CD4-positive, CD25-positive, alpha-beta regulatory T cell (primary cell): ENCODE results near the gene ELOVL6. TPM values are rescaled to one million over a fixed set of nuclear protein-coding genes. Genes with fewer than 3 reads are reported as not detected.
A peak's percentile ranks its signal among the peaks of the same experiment; 100 is the strongest.
"Not testable (repeated sequence)": the region's sequence is repeated elsewhere in the genome, so short reads cannot be mapped to it uniquely, and the experiment has no call there.

Source experiments
- ATAC-seq, 2 donors: fragments of 150-1000 bp; cut with Tn5 transposase; one replicate each; pipeline ENCODE4 v1.10.0; 2021; ENCODE audit warnings: low read depth in 2 of 2, moderate number of reproducible peaks in 2 of 2, moderate library complexity in 1 of 2
- DNase-seq, 3 donors: peaks; one replicate each; pipeline versions ENCODE4 v3.0.0 to v3.0.0-alpha.2; 2012 to 2022; ENCODE audit warnings: mixed read lengths in 1 of 3
- H3K27ac ChIP-seq: one replicate; pipeline ENCODE4 v1.7.0; 2013; ENCODE audit warnings: mild to moderate bottlenecking, low read length; ENCODE audit not compliant: insufficient read depth, poor library complexity, severe bottlenecking
- H3K27me3 ChIP-seq: one replicate; pipeline ENCODE4 v1.7.0; 2013; ENCODE audit warnings: low read length; ENCODE audit not compliant: control insufficient read depth, insufficient read depth
- H3K36me3 ChIP-seq: one replicate; pipeline ENCODE4 v1.7.0; 2013; ENCODE audit warnings: mild to moderate bottlenecking, low read length, moderate library complexity; ENCODE audit not compliant: control insufficient read depth, insufficient read depth
- H3K4me1 ChIP-seq: 2 replicates; pipeline ENCODE4 v1.7.0; 2013; ENCODE audit warnings: mild to moderate bottlenecking, low read length; ENCODE audit not compliant: insufficient read depth, control insufficient read depth, poor library complexity, severe bottlenecking
- H3K4me3 ChIP-seq: one replicate; pipeline ENCODE4 v1.7.0; 2013; ENCODE audit warnings: low read depth, mild to moderate bottlenecking, low read length, moderate library complexity
- H3K9me3 ChIP-seq, 2 experiments: 1 replicate in 1 of 2; 2 replicates in 1 of 2; pipeline ENCODE4 v1.7.0; 2013; ENCODE audit warnings: low read length in 2 of 2, mild to moderate bottlenecking in 1 of 2, moderate library complexity in 1 of 2; ENCODE audit not compliant: control insufficient read depth in 2 of 2
- H3K27ac Mint-ChIP-seq, 3 donors: one replicate each; pipeline ENCODE4 v1.8.0; 2020 to 2022; ENCODE audit warnings: mild to moderate bottlenecking in 3 of 3, mixed read lengths in 3 of 3, moderate library complexity in 2 of 3
- H3K27me3 Mint-ChIP-seq: one replicate; pipeline ENCODE4 v1.8.0; 2022; ENCODE audit warnings: mild to moderate bottlenecking, mixed read lengths
- H3K36me3 Mint-ChIP-seq: one replicate; pipeline ENCODE4 v1.8.0; 2020; ENCODE audit warnings: mixed read lengths
- H3K4me1 Mint-ChIP-seq, 4 donors: one replicate each; pipeline ENCODE4 v1.8.0; 2020 to 2022; ENCODE audit warnings: mixed read lengths in 4 of 4, mild to moderate bottlenecking in 1 of 4
- H3K4me3 Mint-ChIP-seq, 4 donors: one replicate each; pipeline ENCODE4 v1.8.0; 2020 to 2022; ENCODE audit warnings: mild to moderate bottlenecking in 4 of 4, mixed read lengths in 4 of 4, moderate library complexity in 3 of 4
- H3K9me3 Mint-ChIP-seq, 7 donors: one replicate each; pipeline ENCODE4 v1.8.0; 2020 to 2022; ENCODE audit warnings: mixed read lengths in 7 of 7, mild to moderate bottlenecking in 3 of 7, moderate library complexity in 2 of 7
- polyA plus RNA-seq, 4 donors: library from polyadenylated mRNA; unstranded; fragments of 300-500 nt; fragmentation: Illumina TruSeq; gene quantifications; one replicate each; pipeline ENCODE4 v1.2.3, GENCODE V29; 2021
- total RNA-seq: library from RNA; stranded (reverse); gene quantifications from one replicate; pipeline ENCODE4 v1.2.3, GENCODE V29; 2022

ELOVL6 gene
- total and polyA plus RNA-seq, 5 donors from 2014 or later = 0.03 to 1.0 (median 0.39) TPM; not detected in 1

DNA sequence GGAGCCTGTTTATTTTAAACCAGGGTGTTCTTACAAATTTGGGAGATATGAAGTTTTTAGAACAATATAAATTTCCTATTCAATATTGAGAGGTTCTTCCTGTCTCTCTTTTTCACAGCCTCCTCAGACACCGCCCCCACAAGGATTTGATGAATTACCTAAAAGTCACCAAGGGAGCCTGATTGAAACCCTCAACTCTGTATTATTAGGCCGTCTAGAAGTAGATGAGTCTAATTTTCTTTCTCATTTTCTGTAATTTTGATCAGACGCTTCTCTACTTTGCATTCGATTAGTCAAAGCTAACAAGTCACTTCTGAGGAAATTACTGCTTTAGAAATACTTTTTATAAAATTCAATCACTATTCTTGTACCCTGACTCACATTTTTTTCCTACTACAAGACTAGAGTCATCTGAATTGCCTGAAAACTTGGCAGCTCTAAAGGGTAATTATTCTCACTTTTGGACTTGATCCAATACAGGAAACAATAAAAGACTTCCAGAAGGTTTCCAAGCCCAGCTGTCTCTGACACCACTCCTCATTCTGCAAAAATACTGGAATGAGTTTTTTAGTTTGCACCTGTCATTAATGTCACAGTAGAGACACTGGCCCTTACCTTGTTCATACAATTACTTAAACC, 111.2 kb downstream of the ELOVL6 start:
- H3K9me3 Mint-ChIP-seq = no peaks in the 10 kb centered on the region
- peaks cover 5 to 13% (median 11%) of the 10 kb centered on the region in 4 donors for H3K4me1 Mint-ChIP-seq
- no peak overlapping the region for H3K27ac Mint-ChIP-seq
- H3K27me3 Mint-ChIP-seq = no peaks in the 10 kb centered on the region
- H3K4me3 Mint-ChIP-seq = no peak overlapping the region
- DNase-seq = no peak
- Histone ChIP-seq H3K27ac (no peak overlapping the region), H3K9me3 (no peaks in the 10 kb centered on the region), H3K4me1 (peaks cover 7% of the 10 kb centered on the region), H3K27me3 (no peaks in the 10 kb centered on the region), H3K4me3 (no peak overlapping the region), H3K36me3 (no peaks in the 10 kb centered on the region)
- no peak for ATAC-seq
- H3K36me3 Mint-ChIP-seq = no peaks in the 10 kb centered on the region

DNA sequence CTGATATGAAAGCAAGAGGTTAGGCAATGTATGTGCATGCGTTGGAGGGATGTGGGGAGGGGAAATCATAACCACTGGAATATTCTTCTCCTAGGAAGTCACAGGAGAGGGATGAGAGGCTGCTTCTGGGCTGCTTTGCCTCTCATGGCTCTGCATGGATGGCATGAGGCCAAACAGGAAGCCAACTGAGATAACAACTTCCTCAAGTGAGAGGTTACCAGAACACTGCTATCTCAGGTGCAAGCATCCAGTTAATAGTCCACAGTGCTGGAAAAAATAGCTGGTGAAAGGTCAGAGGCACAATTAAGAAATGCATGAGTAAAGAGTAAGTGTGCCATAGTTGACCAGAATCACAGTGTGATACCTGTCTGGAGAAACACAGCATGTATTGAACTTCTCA, 113.3 kb downstream of the ELOVL6 start:
- DNase-seq (peak in 2 of 3 donors; percentile 8 to 12), ATAC-seq (peak in 1 of 2 donors; percentile 53)
- H3K4me1 Mint-ChIP-seq = peaks cover 5 to 13% (median 11%) of the 10 kb centered on the region in 4 donors
- Histone ChIP-seq H3K4me1 (peaks cover 7% of the 10 kb centered on the region), H3K9me3 (no peaks in the 10 kb centered on the region), H3K27ac (no peak overlapping the region), H3K36me3 (no peaks in the 10 kb centered on the region), H3K4me3 (no peak overlapping the region), H3K27me3 (no peaks in the 10 kb centered on the region)
- H3K36me3 Mint-ChIP-seq = no peaks in the 10 kb centered on the region
- H3K27ac Mint-ChIP-seq = peak overlapping the region in 2 of 3 donors; percentile 54 to 62
- no peaks in the 10 kb centered on the region for H3K27me3 Mint-ChIP-seq
- peaks cover 0 to 2% (median 0%) of the 10 kb centered on the region in 7 donors for H3K9me3 Mint-ChIP-seq
- H3K4me3 Mint-ChIP-seq = peak overlapping the region in 1 of 4 donors; percentile 9

DNA sequence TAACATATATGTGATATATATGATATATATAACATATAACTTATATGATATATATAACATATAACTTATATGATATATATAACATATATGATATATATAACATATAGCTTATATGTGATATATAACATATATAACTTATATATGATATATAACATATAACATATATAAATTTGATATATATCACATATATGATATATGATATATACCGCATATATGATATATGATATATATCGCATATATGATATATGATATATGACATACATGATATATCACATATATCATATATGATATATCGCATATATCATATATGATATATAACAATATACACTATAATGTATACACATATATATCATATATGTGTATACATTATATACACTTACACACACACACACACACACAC, 114.3 kb downstream of the ELOVL6 start:
- ATAC-seq (no peak), DNase-seq (no peak)
- no peaks in the 10 kb centered on the region for H3K36me3 Mint-ChIP-seq
- Histone ChIP-seq H3K27me3 (no peaks in the 10 kb centered on the region), H3K27ac (no peak overlapping the region), H3K9me3 (no peaks in the 10 kb centered on the region), H3K4me1 (peaks cover 7% of the 10 kb centered on the region), H3K4me3 (no peak overlapping the region), H3K36me3 (no peaks in the 10 kb centered on the region)
- no peaks in the 10 kb centered on the region for H3K27me3 Mint-ChIP-seq
- peaks cover 0 to 2% (median 0%) of the 10 kb centered on the region in 7 donors for H3K9me3 Mint-ChIP-seq
- no peak overlapping the region for H3K4me3 Mint-ChIP-seq
- peaks cover 5 to 13% (median 11%) of the 10 kb centered on the region in 4 donors for H3K4me1 Mint-ChIP-seq
- no peak overlapping the region for H3K27ac Mint-ChIP-seq

DNA sequence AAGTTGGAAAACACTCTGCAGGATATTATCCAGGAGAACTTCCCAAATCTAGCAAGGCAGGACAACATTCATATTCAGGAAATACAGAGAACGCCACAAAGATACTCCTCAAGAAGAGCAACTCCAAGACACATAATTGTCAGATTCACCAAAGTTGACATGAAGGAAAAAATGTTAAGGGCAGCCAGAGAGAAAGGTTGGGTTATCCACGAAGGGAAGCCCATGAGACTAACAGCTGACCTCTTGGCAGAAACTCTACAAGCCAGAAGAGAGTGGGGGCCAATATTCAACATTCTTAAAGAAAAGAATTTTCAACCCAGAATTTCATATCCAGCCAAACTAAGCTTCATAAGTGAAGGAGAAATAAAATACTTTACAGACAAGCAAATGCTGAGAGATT, 120.3 kb downstream of the ELOVL6 start:
- H3K4me3 ChIP-seq, DNase-seq, H3K9me3 ChIP-seq, H3K4me3 Mint-ChIP-seq, H3K27me3 Mint-ChIP-seq, ATAC-seq, H3K27ac ChIP-seq, H3K4me1 ChIP-seq, H3K27ac Mint-ChIP-seq, H3K9me3 Mint-ChIP-seq, H3K36me3 ChIP-seq, H3K4me1 Mint-ChIP-seq, H3K27me3 ChIP-seq, H3K36me3 Mint-ChIP-seq: not testable (repeated sequence)

DNA sequence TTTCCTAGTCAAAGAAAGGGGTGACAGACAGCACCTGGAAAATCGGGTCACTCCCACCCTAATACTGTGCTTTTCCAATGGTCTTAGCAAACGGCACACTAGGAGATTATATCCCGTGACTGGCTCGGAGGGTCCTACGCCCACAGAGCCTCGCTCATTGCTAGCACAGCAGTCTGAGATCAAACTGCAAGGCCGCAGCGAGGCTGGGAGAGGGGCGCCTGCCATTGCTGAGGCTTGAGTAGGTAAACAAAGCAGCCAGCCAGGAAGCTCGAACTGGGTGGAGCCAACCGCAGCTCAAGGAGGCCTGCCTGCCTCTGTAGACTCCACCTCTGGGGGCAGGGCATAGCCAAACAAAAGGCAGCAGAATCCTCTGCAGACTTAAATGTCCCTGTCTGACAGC, 121.6 kb downstream of the ELOVL6 start:
- H3K4me1 Mint-ChIP-seq, H3K27me3 Mint-ChIP-seq, H3K27ac ChIP-seq, H3K4me3 ChIP-seq, H3K27me3 ChIP-seq, ATAC-seq, H3K4me1 ChIP-seq, DNase-seq, H3K36me3 Mint-ChIP-seq, H3K4me3 Mint-ChIP-seq, H3K9me3 ChIP-seq, H3K36me3 ChIP-seq, H3K27ac Mint-ChIP-seq, H3K9me3 Mint-ChIP-seq: not testable (repeated sequence)

DNA sequence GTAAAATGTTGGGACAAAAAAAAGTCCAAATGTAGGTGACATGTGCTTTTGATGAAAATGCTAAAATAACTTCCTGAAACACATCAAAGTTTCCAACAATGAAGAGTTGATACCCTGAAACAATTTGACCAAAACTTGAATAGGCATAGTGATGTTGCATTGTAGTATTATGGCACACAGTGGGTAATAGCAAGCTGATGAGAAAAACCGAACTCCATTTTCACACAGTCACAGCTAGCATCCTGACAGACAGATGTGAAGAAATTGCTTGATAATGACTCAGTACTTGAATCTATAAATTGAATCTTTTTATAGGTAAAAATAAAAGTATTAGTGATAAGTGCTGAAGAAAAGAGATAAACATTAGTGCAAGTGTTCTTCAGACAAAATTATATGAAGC, 122.5 kb downstream of the ELOVL6 start:
- no peak overlapping the region for H3K27ac Mint-ChIP-seq

DNA sequence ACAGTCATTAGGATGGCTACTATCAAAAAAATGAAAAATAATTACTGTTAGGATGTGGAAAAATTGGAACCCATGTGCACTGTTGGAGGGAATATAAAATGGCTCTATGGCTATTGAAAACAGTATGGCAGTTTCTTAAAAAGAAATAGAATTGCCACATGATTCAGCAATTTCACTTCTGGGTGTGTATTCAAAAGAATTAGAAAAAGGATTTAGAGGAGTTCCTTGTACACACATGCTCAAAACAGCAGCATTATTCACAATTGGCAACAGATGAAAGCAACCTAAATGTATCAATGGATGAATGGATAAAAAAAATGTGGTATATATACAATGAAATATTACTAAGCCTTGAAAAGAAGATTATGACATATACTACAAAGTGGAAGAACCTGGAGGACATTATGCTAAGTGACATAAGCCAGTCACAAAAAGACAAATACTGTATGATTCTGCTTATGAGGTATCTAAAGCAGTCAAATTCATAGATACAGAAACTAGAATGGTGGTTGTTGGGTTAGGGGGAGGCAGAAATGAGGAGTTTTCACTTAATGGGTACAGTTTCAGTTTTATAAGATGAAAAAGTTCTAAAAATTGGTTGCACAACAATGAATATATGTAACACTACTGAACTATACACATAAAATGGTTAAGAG, 123.2 kb downstream of the ELOVL6 start:
- Mint-ChIP-seq H3K4me1 (no peaks in the 10 kb centered on the region), H3K27me3 (no peaks in the 10 kb centered on the region), H3K4me3 (no peak overlapping the region), H3K36me3 (no peaks in the 10 kb centered on the region), H3K9me3 (peaks cover 0 to 3% (median 0%) of the 10 kb centered on the region in 7 donors), H3K27ac (no peak overlapping the region)
- Histone ChIP-seq H3K4me3 (no peak overlapping the region), H3K9me3 (no peaks in the 10 kb centered on the region), H3K27me3 (no peaks in the 10 kb centered on the region), H3K36me3 (no peaks in the 10 kb centered on the region), H3K4me1 (no peaks in the 10 kb centered on the region), H3K27ac (no peak overlapping the region)
- ATAC-seq = no peak
- DNase-seq = no peak

More for the DNA sequence above, 122.5 kb downstream of the ELOVL6 start:
- Histone ChIP-seq H3K36me3 (no peaks in the 10 kb centered on the region), H3K27ac (no peak overlapping the region), H3K4me1 (no peaks in the 10 kb centered on the region), H3K9me3 (no peaks in the 10 kb centered on the region), H3K27me3 (no peaks in the 10 kb centered on the region), H3K4me3 (no peak overlapping the region)
- Mint-ChIP-seq H3K27me3 (no peaks in the 10 kb centered on the region), H3K36me3 (no peaks in the 10 kb centered on the region), H3K9me3 (peaks cover 0 to 3% (median 0%) of the 10 kb centered on the region in 7 donors), H3K4me3 (no peak overlapping the region), H3K4me1 (no peaks in the 10 kb centered on the region)
- DNase-seq (no peak), ATAC-seq (no peak)

DNA sequence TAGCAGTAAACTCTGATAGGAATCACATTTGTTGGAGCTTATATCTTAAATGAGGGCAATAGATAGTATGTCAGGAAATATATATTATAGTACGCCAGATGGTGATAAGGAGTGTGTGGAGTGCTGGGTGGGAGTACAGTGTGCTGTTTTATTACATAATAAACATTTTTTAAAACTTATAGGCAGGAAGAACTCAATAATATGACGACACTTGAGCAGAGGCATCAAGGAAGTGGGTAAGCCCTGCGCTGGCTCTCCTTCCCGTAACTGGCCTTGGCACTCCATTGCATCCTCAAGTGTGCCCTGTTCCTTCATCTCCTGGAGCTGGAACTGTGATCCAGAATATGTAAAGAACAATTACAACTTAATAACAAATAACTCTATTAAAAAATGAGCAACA, 123.8 kb downstream of the ELOVL6 start:
- Mint-ChIP-seq H3K4me3 (no peak overlapping the region), H3K27me3 (no peaks in the 10 kb centered on the region), H3K9me3 (peaks cover 0 to 3% (median 0%) of the 10 kb centered on the region in 7 donors), H3K36me3 (no peaks in the 10 kb centered on the region), H3K4me1 (no peaks in the 10 kb centered on the region), H3K27ac (no peak overlapping the region)
- no peak overlapping the region for H3K27ac ChIP-seq
- no peaks in the 10 kb centered on the region for H3K36me3 ChIP-seq
- ATAC-seq (no peak), DNase-seq (no peak)
- H3K27me3 ChIP-seq = no peaks in the 10 kb centered on the region
- no peak overlapping the region for H3K4me3 ChIP-seq
- no peaks in the 10 kb centered on the region for H3K4me1 ChIP-seq
- no peaks in the 10 kb centered on the region for H3K9me3 ChIP-seq
